Measurements from ENCODE around the gene KRT81. TPM values are rescaled to one million over a fixed set of nuclear protein-coding genes. Genes with fewer than 3 reads are reported as not detected.

KRT81 gene
- total and polyA plus RNA-seq, 2 of the 4 experiments (the other 2 are of a cell fraction), result under 0.01 to 0.05 TPM

DNA sequence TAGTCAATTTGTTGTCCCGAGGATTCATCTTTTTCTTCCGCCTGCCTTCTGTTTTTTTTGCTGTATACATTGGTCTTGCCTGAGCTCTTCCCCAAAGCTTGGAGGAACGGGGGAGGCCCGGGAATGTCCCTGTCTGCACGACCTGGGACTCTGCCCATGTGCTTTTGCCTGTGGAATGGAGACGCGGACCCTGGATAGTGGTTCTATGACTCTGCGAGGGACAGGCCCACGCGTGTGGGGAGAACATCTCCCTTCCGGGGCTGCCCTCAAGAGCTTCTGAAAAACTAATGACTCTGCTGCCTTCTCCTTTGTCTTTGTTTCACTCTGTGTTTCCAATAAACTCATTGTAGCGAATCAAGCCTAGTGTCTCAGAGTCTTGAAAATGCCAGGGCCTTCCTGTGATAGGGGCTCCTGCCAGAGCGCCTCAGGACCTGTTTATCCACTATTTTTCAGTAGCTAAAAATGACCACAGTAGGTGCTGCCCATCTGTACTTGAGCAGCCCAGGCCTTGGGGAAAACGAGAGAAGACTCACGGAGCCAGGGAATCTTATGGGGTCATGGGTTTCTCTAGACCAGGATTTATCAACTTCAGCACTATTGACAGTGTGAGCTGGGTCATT, 17.6 kb upstream of the KRT81 start:
- H3K79me1 ChIP-seq (ENCODE audit: low read depth in 1 of 2, low read length in 2 of 2), result no peaks in the 10 kb centered on the region
- ChIA-PET POLR2A (ENCODE audit: unreplicated experiment) (interaction anchor here (0.6 kb wide), 1 partner anchor 92 kb away, joined by 6 read pairs; no protein-coding TSS in a partner anchor), CTCF (no interaction called here)
- BruUV-seq (replicated peaks), result no TSS peak
- ATAC-seq (ENCODE audit: low read depth), result no peak
- in situ Hi-C loops (cut with MboI; ENCODE audit: low sequenced_read_pairs) (no loop called here), dilution Hi-C loops (cut with HindIII; ENCODE audit: low sequenced_read_pairs, unreplicated experiment) (no loop called here), intact Hi-C loops (cut with micrococcal nuclease) (no loop called here)
- peaks cover 61% of the 10 kb centered on the region for H3K27me3 ChIP-seq (ENCODE audit: control insufficient read depth, insufficient read depth, low read length)
- peak overlapping the region; percentile 38; the same call in 1 of the 2 replicates for H3K4me2 ChIP-seq (ENCODE audit: low read depth, low read length)
- TF ChIP-seq BHLHE40 (IDR thresholded peaks at IDR 0.05; ENCODE audit: low read depth, low read length) (no peak), CHD1 (IDR thresholded peaks at IDR 0.05; ENCODE audit: low read depth, low read length) (no peak), SMC3 (IDR thresholded peaks at IDR 0.05; ENCODE audit: low read depth, low read length) (no peak), MAFK (IDR thresholded peaks at IDR 0.05; ENCODE audit: low read depth, low read length) (no peak), CEBPB (IDR thresholded peaks at IDR 0.05; ENCODE audit: low read depth, low read length) (no peak), RFX5 (IDR thresholded peaks at IDR 0.05; ENCODE audit: low read depth, low read length) (no peak), POLR2A (IDR thresholded peaks at IDR 0.05; ENCODE audit: low read depth, low read length) (no peak), RAD21 (IDR thresholded peaks at IDR 0.05; ENCODE audit: low read length) (no peak), NFE2L2 (IDR thresholded peaks at IDR 0.05; ENCODE audit: low read depth, low read length) (no peak), MAZ (IDR thresholded peaks at IDR 0.05; ENCODE audit: borderline replicate concordance, low read depth, low read length) (no peak), FOS (IDR thresholded peaks at IDR 0.05; ENCODE audit: low read depth, low read length) (no peak), MXI1 (IDR thresholded peaks at IDR 0.05; ENCODE audit: borderline replicate concordance, low read depth, low read length) (no peak), RCOR1 (IDR thresholded peaks at IDR 0.05; ENCODE audit: insufficient replicate concordance, low read length) (no peak)
- TF ChIP-seq, protein P1, sequence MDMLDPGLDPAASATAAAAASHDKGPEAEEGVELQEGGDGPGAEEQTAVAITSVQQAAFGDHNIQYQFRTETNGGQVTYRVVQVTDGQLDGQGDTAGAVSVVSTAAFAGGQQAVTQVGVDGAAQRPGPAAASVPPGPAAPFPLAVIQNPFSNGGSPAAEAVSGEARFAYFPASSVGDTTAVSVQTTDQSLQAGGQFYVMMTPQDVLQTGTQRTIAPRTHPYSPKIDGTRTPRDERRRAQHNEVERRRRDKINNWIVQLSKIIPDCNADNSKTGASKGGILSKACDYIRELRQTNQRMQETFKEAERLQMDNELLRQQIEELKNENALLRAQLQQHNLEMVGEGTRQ (IDR thresholded peaks at IDR 0.05; ENCODE audit: low read depth, low read length), result no peak
- TF ChIP-seq, protein P2, sequence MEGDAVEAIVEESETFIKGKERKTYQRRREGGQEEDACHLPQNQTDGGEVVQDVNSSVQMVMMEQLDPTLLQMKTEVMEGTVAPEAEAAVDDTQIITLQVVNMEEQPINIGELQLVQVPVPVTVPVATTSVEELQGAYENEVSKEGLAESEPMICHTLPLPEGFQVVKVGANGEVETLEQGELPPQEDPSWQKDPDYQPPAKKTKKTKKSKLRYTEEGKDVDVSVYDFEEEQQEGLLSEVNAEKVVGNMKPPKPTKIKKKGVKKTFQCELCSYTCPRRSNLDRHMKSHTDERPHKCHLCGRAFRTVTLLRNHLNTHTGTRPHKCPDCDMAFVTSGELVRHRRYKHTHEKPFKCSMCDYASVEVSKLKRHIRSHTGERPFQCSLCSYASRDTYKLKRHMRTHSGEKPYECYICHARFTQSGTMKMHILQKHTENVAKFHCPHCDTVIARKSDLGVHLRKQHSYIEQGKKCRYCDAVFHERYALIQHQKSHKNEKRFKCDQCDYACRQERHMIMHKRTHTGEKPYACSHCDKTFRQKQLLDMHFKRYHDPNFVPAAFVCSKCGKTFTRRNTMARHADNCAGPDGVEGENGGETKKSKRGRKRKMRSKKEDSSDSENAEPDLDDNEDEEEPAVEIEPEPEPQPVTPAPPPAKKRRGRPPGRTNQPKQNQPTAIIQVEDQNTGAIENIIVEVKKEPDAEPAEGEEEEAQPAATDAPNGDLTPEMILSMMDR (conservative IDR thresholded peaks at IDR 0.05; ENCODE audit: low read depth, low read length), result no peak
- TF ChIP-seq, protein P3, sequence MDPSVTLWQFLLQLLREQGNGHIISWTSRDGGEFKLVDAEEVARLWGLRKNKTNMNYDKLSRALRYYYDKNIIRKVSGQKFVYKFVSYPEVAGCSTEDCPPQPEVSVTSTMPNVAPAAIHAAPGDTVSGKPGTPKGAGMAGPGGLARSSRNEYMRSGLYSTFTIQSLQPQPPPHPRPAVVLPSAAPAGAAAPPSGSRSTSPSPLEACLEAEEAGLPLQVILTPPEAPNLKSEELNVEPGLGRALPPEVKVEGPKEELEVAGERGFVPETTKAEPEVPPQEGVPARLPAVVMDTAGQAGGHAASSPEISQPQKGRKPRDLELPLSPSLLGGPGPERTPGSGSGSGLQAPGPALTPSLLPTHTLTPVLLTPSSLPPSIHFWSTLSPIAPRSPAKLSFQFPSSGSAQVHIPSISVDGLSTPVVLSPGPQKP (IDR thresholded peaks at IDR 0.05; ENCODE audit: borderline replicate concordance, low read depth, low read length), result no peak
- no peak overlapping the region for H3K4ac ChIP-seq (ENCODE audit: low read depth, low read length)
- H3K36me3 ChIP-seq (ENCODE audit: control insufficient read depth, insufficient read depth, low read length), result no peaks in the 10 kb centered on the region
- H3K56ac ChIP-seq (ENCODE audit: extremely low read depth, insufficient read depth, low read length), result no peak overlapping the region
- H3K9me1 ChIP-seq (ENCODE audit: insufficient read depth, low read length), result no peaks in the 10 kb centered on the region; the same call in 1 of the 2 replicates
- H3K14ac ChIP-seq (replicated peaks; ENCODE audit: low read depth, low read length), result no peak overlapping the region
- no peak for DNase-seq
- H2BK15ac ChIP-seq (ENCODE audit: low read depth, low read length), result no peak overlapping the region
- no peak overlapping the region for H2BK5ac ChIP-seq (ENCODE audit: low read depth, low read length, poor library complexity, severe bottlenecking)
- no peak overlapping the region for H2BK20ac ChIP-seq (ENCODE audit: low read depth, low read length)
- H3K9me3 ChIP-seq (ENCODE audit: control insufficient read depth, insufficient read depth, low read length), result no peaks in the 10 kb centered on the region
- no peak overlapping the region for H2AK5ac ChIP-seq (ENCODE audit: low read depth, low read length)
- H4K5ac ChIP-seq (ENCODE audit: low read depth, low read length), result no peak overlapping the region
- H3K23ac ChIP-seq (ENCODE audit: low read depth, low read length), result no peak overlapping the region
- no peak overlapping the region for H3K18ac ChIP-seq (ENCODE audit: low read depth, low read length)
- peaks cover 2% of the 10 kb centered on the region; the same call in 1 of the 2 replicates for H3K4me1 ChIP-seq (ENCODE audit: control insufficient read depth, insufficient read depth, low read length)
- peak overlapping the region; percentile 95 for H2AFZ ChIP-seq (replicated peaks; ENCODE audit: low read length, poor library complexity)
- H2AK9ac ChIP-seq (replicated peaks; ENCODE audit: low read depth, low read length, poor library complexity), result no peak overlapping the region
- no peak overlapping the region for H4K8ac ChIP-seq (ENCODE audit: low read depth in 2 of 2, low read length in 2 of 2)
- H3K9ac ChIP-seq (ENCODE audit: low read depth, low read length), result no peak overlapping the region
- H4K91ac ChIP-seq (ENCODE audit: insufficient read depth, low read depth, low read length), result no peak overlapping the region
- H4K20me1 ChIP-seq (ENCODE audit: insufficient read depth, low read length), result no peaks in the 10 kb centered on the region
- WGBS, 2 experiments (ENCODE audit: extremely low coverage in 2 of 2, insufficient read length in 1 of 2), result 62% methylated on average over 6 of the region's 15 CpGs; no CpG with 5 or more reads in 1 of the 2 experiments
- no peak overlapping the region for H3K27ac ChIP-seq (ENCODE audit: insufficient read depth, low read length)
- H3K4me3 ChIP-seq (ENCODE audit: insufficient read depth, low read depth, low read length), result no peak overlapping the region
- no peak overlapping the region for H2BK120ac ChIP-seq (ENCODE audit: low read depth, low read length)

All from IMR-90 (cell line).